Measurements from ENCODE around the gene IRAK1.
"Not testable (repeated sequence)": the region's sequence is repeated elsewhere in the genome, so short reads cannot be mapped to it uniquely, and the experiment has no call there.

IRAK1 gene

DNA sequence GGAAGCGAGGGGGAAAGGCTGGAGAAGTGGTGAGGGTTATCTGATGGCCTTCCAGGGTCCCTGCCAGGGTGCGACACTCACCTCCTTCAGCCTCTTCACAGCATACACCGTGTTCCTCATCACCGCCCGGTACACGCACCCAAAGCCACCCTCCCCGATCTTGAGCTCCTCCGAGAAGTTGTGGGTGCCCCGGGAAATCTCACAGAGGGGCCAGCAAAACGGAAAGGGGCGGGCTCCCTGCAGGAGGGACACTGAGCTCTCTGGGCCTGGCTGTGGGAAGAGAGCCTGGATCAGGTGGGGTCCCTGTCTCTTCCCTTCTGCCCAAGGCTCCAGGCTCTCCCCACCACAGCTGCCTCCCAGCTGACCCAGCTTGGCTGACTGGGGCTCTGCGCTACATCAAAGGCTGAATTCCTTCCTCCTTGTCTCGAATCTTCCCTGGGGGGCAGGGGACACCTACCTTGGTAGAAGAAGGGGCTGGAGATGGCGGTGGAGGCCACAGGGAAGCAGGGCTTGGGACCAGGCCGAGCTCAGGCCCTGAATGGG is 1.1 kb downstream of the IRAK1 start:
- DNase-seq, result no peak

DNA sequence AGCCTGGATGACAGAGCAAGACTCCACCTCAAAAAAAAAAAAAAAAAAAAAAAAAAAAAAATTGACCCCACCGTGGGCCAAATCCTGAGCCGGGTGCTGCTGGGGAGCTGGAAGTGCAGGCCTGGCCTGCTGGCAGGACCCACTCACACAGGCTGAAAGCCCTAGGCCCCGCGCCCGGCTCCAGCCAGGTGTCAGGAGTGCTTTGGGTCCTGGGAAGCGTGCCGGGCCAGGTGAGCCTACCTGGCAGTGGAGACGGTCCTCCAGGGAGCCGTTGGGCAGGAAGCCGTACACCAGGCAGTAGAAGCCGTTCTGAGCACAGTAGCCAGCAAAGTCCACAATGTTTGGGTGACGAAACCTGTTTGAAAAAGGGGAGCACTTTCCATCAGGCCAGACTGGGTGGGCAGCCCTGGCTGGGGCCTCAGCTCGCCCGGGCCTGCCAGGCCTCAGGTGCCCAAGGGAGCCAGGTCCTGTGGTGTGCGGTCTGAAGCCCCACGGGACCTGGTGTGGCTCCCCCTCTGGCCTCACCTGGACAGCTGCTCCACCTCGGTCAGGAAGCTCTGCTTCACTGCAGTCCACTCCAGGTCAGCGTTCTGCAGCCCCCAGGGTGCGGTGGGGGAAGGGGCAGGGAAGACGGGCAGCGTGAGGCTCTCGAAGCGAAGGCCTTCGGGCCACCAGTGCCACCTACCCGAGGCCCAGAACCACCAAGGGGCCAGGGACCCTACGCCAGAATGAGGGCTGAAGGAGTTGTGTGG is 1.8 kb downstream of the IRAK1 start:
- no peak for DNase-seq

DNA sequence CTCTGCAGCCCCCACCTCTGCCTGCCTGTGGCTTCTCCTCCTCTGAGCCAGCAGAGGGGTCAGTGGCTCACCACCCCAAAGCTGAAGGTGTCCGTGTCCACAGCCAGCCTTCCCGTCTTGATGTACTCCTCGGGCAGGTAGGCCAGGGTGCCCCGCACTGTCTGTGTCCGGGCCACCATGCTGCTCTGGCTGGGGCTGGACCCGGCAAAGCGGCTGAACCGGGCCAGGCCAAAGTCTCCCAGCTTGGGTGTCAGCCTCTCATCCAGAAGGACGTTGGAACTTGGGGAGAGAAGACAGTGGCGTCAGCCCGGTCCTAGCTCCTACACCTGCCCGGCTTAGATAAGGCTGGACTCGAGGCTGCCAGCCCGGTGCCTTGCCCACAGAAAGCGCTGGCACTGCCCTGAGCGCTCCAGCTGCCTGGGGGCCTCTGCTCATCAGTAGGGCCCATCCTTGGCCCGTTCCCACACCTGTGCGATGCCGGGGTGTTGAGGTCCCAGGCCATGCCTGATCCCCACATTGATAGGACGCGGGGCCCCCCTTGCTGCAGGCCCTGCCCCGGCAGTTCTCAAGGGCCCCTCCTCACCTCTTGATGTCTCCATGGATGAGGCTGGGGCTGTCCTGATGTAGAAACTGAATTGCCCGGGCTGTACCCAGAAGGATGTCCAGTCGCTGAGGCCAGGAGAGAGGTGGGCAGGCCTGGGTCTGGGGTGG is 3.2 kb downstream of the IRAK1 start:
- DNase-seq, result no peak

DNA sequence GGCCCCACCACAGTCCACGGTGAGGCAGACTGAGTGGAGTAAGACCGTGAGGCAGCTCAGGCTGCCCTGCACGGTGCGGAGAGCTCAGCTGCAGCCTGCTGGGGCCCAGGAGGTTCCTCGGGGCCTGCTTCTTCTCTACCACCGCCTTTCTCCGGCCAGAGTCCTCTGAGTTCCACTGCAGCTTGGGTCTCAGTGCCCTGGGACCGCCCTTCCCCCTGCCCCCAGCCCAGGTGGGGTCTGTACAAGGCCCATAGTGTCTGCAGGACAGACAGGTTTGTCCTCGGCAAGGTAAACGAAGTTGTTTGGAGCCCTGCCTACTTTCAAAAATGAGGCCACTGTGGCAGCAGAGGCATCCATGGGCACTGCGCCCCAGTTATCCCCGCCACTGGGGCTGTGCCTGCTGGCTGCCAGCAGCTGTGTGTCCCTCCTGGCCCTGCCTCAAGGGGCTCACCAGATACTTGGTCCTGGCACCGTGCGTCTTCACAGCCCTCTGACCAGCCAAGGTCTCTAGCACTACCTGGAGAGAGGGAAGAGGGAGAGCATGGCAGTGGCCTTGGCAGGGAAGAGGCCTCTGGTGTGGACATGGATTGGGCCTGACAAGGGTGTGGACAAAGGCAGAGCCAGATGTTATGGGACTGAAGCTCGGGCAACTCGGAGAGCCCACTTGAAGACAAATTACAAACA is 4.0 kb downstream of the IRAK1 start:
- DNase-seq, result no peak

DNA sequence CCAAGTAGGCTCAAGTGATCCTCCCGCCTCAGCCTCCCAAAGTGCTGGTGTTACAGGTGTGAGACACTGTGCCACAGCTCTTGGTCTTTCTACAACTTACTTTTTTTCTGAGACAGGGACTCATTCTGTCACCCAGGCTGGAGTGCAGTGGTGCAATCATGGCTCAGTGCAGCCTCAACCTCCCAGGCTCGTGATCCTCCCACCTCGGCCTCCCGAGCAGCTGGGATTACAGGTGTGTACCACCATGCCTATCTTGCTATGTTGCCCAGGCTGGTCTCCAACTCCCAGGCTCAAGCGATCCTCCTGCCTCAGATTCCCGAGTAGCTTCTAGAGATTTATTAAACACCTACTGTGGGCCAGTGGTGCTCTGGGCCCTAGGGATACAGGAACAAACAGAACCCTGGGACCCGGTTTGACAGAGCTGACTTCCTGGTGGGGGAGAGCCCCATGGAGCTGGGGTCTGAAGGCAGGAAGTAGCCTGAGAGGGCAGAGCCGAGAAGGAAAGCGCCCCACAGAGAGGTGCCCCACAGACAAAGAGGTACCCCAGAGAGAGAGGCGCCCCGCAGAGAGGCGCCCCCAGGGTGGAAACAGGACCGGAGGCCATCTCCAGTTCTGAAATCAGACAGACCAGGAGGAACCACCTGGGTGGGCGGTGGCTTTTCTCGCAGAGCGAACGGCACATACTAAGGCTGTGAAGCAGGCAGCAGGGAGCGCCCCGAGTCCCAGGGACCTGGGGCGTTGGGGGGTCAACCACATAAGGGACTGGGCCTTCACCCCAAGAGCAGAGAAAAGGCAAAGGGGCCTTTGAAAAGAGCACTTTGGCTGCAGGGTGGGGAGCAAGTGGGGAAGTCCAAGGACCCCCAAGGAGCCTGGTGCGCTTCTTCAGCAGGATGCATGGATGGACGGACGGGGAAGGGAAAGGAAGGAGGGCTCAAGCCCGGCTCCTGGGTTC is 5.0 kb downstream of the IRAK1 start:
- DNase-seq, result no peak

DNA sequence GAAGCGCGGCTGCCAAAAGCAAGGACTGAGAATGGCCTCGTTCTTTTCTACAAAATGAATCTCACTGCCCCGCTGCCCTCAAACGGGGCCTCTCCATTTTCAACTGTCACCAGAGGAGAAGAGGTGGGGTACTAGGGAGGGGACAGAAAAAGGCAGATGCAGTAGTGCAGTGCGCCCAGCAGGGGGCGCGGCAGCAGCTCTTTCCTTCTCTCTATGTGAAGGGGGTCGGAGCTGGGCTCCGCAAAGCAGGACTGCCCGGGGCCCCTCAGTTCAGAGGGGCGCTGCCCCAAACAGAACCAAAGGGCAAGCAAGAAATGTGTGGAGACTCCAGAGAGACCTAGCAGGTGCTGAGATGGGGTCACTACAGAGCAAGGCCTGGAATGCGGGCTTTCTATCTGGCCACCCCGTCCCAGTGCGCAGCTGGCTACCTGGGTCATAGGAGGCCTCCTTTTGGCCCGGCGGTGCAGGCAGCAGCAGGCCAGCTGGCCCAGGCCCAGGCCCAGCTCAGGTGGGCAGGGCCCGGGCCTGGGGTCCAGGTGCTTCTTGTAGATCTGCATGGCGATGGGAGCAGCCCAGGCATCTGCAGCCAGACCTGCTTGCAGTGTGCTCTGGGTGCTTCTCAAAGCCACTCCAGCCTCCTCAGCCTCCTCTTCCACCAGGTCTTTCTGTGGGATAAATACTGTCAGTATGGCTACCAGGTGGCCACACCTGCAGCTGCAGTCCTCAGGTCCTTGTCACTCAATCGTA is 5.9 kb downstream of the IRAK1 start:
- no peak for DNase-seq

DNA sequence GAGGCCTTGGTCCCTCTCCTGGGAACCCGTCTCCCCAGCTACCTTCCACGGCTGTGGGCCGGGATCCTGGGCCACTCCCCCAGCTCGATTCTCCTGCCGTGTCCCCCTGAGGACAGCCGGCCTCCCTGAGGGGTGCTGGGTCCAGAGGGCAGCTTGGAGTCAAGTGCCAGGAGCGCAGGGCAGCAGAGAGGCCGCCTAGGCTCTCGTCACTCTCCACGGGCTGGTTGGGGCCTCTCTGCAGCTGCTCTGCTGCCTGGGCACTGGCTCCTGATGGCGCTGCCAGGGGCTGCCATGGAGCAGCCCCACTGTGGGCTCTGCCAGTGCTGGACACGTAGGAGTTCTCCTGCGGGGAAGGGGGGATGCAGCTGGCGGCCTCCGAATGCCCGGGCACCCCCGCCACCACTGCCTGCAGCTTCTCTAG is 6.7 kb downstream of the IRAK1 start:
- DNase-seq, result no peak

DNA sequence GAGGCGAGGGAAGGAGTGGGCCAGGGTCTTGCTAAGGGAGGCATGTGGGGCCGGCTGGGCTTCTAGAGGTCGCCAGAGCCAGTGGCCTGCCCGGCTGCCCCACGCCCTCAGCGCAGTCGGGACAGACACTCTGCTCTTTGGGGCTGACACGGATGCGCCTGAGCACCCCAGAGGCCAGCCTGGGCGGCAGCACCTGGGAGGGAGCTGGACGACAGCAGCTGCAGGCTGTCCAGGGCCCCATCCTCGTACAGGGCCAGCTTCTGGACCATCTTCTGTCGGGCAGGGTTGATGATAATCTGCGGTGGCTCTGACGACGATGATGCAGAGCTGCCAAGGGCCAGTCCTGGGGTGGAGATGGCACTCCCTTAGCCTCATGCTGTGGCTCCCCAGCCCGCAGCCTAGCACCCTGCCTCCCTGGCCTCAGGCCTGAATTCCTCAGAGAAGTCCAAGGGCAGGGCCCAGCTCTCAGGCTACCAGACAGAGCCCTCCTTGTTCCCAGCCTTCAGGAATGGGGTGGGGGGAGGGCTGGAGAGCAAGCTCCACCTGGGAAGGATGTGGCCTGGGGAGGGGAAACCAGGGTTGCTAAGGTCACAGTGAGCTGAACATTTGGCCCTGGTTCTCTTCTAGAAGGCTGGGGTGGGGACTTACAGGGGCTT is 7.2 kb downstream of the IRAK1 start:
- DNase-seq, result no peak

DNA sequence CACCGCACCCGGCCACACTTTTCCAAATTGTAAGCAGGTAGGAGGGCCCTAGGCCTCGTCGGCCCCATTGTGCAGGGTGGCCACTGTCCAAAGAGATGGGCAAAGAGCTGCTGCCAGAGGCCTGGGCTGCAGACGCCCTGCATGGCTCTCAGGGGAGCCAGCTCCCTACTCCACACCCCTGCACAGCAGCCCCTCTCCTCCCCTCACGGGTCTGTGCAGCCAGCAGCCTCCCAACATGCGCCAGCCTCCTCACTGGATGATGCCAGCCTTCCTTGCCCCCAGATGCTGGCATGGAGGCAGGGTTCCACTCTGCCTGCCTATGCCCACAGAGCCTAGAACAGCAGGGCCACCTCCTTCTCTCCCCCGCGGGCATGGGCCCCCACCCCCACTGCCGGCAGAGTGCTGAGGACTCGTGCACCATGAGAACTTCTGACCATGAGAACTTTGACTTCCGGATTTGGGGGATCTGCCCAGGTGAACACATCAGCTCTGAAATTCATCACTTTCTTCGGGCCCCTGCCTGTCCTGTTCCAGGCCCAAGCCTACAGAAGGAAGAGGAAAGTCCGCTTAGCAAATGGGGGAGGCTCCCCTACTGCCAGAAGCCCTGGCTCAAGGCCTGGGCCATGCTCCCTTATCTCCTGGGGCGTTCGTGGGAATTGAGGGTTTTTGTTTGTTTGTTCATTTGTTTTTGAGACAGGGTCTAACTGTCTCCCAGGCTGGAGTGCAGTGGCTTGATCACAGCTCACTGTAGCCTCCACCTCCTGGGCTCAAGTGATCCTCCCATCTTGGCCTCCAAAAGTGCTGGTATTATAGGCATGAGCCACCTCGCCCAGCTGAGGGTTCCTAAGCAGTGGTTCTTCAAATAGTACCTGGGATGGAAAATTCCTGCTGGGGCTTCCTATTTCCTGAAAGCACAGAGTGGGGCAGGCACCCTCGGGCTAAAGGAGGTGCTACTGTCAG is 8.0 kb downstream of the IRAK1 start:
- DNase-seq, result no peak

DNA sequence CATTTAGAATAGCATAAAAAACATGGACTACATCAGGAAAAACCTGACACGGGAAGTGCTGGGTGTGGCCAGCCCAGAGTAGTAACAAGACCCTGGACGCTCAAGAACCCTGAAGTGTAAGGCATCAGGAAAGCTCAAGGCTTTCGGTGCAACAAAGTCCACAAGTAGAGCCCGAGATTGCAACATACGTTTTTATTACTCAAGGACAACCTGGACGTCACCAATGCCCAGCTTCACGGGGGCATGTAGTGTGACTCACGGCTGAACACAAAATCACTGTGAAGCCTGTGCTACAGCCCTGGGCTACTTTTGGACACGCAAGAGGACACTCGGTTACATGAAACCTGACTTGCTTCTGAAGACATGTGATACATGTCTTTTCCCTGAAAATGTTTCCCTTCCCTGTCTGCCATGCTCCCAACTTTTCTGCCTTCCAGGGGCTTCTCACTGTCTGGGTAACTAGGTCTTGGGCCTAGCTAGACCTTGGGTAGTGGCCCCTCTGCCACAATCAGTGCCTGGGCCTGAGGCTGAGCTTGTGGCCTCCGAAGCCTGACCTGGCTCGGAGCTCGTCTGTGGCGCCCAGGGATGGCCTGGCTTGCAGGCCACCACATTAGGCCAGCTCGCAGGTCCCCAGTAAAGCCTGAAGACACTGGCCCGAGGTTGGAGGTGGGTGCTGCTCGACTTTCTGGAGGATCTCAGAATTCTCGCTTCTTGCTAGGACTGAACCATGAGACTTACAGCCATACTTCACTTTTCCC is 9.2 kb downstream of the IRAK1 start:
- DNase-seq, result no peak

DNA sequence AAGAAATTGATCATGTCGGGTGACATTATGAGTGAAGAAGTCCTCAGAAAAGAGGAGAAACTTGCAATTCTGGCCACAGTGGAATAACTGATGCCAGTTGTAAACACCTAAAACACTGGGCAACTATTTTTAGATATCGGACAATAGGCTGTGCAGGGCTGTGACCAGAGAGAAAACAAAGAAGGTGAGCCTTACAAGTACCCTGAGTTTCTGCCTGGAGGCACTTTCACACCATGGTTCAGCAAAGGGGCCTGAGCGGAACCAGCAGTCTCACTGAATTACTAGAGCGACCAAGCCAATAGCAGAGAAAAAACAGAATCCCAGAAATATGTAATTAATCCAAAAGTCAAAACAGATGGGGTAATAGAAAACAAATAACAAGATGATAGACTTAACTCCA is 11.2 kb downstream of the IRAK1 start:
- DNase-seq, result no peak

DNA sequence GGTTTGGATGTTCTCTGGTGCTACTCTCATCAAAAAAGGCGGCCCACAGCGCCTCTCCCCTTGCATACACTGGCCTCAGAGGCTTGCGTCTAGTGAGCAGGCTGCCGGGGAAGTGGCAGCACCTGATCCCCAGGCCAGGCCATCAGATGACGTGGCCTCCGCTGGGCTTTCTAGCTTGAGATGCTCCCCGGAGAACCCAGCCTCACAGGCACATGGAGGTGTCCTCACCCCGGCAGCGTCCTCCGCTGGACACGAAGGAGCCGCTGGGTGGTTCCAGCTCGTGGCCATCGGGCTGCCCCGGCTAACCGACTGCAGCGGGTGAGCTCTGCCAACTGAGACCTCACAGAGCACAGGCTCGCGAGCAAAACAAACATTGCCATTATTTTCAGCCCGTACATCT is 12.8 kb downstream of the IRAK1 start:
- no peak for DNase-seq

DNA sequence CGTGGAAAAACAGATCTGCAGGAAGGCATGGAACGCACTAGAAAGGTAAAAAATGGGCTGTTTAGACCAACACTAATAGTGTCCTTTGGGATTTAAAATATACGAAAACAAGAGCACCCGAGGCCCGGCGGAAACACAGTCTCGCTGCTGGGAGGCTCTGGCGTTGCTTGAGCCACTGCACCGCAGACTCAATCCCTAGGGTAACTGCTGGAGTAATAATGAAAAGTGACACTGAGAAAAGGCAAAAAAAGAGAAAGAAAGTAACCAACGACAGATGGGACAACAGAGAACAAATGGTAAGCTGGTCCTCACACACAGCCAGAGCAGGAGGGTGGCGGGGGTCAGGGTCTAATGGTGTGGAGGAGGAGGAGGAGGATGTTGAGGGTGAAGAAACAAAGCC is 15.4 kb downstream of the IRAK1 start:
- no peak for DNase-seq

DNA sequence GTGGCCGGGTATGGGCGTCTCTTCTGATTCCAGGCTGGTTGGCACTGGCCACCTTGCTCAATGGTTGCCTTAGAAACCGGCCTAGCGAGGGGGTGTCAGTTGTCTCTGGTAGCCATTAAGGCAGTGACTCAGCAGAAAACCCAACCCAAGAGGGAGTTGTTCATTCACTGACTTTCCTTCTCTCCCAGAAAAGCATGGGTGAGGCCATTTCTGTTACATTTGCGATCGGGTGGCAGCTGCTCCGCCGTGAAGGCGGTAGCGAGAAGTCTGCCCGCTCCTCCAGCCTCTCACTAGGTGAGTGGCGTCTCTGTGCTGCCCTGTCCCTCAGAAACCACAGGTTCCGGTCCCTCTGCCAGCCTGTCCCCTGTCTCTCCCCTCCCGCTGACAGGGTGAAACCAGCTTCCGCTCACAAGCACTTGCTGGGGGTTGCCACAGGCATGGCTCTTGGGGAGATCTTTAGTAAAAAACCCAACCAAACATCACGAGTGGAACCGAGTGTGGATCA is 17.4 kb downstream of the IRAK1 start:
- no peak for DNase-seq

DNA sequence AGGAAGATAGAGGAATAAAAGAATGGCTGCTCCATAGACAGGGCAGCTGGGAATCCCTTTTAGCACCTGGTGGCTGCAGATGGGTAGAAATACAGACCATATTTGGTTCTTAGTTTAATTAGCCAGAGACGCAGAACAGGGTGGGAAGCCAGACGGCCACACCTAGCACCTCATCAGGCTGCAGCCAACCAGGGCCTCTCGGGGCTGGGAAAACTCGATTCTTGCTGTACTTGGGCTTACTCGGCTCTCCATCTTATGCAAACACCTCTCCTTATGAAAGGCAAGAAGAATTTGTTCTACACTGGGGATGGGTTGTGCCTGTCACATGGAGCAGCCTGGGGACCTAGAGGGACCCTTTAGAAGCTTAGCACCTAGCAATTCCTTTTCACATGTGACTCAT is 19.7 kb downstream of the IRAK1 start:
- no peak for DNase-seq

DNA sequence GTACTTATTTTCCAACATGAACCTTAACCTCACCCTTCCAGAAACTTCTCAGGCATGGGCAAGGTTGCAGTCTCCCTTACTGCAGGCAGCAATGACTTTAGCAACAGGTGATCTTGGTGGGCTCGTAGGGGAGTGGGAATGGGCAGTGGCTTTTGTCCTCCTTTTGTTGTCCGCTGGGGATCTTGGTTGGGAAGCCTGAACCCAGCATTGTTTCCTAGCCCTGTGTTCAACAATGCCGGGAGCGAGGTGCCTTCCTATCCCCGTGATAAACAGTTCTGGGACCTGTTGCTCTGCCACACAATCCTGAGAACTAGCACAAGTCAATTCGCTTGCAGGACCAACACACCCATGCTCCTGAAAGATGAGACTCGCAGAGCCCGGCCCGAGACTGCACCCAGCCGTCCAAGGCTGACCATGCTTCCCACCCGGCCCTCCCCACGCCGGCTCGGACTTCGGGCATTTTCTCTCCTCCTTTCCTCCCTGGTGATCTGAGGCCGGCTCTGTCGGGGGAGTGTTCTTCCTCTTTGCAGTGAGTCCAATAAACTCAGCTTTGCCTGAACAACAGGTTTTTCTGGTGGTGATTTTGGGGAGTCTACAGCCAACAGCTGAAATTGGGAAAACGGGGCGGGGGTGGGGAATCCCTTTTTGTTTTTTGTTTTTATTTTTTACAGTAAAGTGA is 20.2 kb downstream of the IRAK1 start:
- DNase-seq, result no peak

DNA sequence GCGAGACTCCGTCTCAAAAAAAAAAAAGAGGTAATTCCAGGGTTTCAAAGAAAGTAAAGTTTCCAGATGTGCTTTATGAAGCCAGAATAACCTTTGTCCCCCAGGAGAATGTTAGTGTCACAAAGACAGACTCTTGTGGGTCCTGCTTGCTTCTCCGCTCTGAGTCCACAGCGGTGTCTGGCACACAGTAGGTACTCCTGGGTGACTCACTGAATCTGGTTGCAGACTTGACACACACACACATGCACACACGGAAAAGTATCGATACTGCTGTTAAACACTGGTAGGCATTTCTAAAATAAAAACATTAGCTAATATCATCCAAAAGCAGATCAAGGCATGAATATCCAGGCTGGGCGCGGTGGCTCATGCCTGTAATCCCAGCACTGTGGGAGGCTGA is 24.2 kb downstream of the IRAK1 start:
- DNase-seq, result no peak

DNA sequence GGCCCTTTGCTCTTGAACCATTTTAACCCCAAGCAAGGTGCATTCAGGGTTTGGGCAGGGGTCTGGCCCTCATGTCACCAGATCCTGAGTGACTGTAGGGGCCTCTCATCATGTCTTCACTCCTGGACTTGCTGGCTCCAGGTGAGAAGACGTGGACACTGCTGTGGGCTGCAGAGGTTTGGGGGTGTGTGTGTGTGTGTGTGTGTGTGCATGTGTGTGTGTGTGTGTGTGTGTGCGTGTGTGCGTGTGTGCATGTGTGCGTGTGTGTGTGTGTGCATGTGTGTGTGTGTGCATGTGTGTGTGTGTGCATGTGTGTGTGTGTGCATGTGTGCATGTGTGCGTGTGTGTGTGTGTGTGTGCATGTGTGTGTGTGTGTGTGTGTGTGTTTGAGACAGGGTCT is 25.3 kb downstream of the IRAK1 start:
- not testable (repeated sequence) for DNase-seq

Measured in HCEC 1CT (cell line).